Nephron (organoid): ENCODE data around the gene EGFL8.
A peak's percentile ranks its signal among the peaks of the same experiment; 100 is the strongest.
"Not testable (repeated sequence)": the region's sequence is repeated elsewhere in the genome, so short reads cannot be mapped to it uniquely, and the experiment has no call there.

ENCODE experiments used
- H3K27ac Mint-ChIP-seq, 3 experiments: 2 replicates each; pipeline ENCODE4 v1.8.0; 2020; ENCODE audit warnings: mixed read lengths in 3 of 3, mild to moderate bottlenecking in 2 of 3, moderate library complexity in 1 of 3
- H3K27me3 Mint-ChIP-seq: 2 replicates; pipeline ENCODE4 v1.8.0; 2021; ENCODE audit warnings: low read depth, mild to moderate bottlenecking, moderate library complexity, mixed read lengths
- H3K36me3 Mint-ChIP-seq: 2 replicates; pipeline ENCODE4 v1.8.0; 2020; ENCODE audit warnings: low read depth, mixed read lengths
- H3K4me1 Mint-ChIP-seq: 2 replicates; pipeline ENCODE4 v1.8.0; 2020; ENCODE audit warnings: mixed read lengths
- H3K4me3 Mint-ChIP-seq, 3 experiments: 2 replicates each; pipeline ENCODE4 v1.8.0; 2020; ENCODE audit warnings: mild to moderate bottlenecking in 3 of 3, mixed read lengths in 3 of 3, moderate library complexity in 2 of 3
- H3K9me3 Mint-ChIP-seq: 2 replicates; pipeline ENCODE4 v1.8.0; 2020; ENCODE audit warnings: mixed read lengths
- TF ChIP-seq, protein P1 (sequence below), 3 experiments: fragments of 200-600 bp; sonication (generic); IDR thresholded peaks; one replicate each; pipeline ENCODE4 v1.5.0; 2021; ENCODE audit warnings: antibody characterized with exemption in 3 of 3; ENCODE audit not compliant: unreplicated experiment in 3 of 3

EGFL8 gene

DNA sequence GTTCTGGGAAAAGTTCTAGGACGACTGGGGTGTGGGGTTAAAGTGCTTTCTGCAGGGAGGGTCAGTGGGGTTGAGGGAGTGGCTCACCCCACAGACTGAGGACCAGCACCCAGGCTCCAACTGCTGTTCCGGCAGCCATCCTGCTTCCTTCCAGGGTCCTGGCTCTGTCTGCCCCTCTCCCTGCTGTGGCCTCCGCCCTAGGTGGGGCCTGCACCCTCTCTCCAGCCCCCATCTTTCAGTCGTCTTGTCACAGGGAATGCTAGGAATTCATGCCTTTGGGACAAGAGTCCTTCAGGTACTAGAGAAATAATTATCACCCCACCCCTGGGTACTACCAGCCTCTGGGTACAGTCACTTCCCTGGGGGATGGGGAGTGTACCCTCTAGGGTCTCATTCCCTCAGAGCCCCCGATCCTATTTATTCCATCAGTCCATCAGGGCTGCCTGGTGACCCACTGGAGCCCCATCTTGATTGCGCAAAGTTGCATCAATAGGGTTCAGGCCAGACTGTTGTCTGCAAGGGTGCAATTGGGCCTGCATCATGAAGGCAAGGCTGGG lies 19.8 kb downstream of the EGFL8 start, which contains the start of gene AGER:
TSS of gene AGER (minus strand) at position 170 of the 557 bp plus-strand sequence. CDS start at position 139, 31 bp downstream.
- Mint-ChIP-seq H3K27ac (peak within 1 kb of the TSS in 2 of 3 experiments; percentile 48 to 49), H3K4me1 (peaks cover 50% of the 10 kb centered on the region), H3K4me3 (no peak within 1 kb of the TSS), H3K9me3 (no peaks in the 10 kb centered on the region), H3K27me3 (no peaks in the 10 kb centered on the region), H3K36me3 (peaks cover 41% of the 10 kb centered on the region)
- TF ChIP-seq, protein P1, sequence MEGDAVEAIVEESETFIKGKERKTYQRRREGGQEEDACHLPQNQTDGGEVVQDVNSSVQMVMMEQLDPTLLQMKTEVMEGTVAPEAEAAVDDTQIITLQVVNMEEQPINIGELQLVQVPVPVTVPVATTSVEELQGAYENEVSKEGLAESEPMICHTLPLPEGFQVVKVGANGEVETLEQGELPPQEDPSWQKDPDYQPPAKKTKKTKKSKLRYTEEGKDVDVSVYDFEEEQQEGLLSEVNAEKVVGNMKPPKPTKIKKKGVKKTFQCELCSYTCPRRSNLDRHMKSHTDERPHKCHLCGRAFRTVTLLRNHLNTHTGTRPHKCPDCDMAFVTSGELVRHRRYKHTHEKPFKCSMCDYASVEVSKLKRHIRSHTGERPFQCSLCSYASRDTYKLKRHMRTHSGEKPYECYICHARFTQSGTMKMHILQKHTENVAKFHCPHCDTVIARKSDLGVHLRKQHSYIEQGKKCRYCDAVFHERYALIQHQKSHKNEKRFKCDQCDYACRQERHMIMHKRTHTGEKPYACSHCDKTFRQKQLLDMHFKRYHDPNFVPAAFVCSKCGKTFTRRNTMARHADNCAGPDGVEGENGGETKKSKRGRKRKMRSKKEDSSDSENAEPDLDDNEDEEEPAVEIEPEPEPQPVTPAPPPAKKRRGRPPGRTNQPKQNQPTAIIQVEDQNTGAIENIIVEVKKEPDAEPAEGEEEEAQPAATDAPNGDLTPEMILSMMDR (IDR thresholded peaks at IDR 0.05; ENCODE audit: unreplicated experiment in 3 of 3), result no peak

DNA sequence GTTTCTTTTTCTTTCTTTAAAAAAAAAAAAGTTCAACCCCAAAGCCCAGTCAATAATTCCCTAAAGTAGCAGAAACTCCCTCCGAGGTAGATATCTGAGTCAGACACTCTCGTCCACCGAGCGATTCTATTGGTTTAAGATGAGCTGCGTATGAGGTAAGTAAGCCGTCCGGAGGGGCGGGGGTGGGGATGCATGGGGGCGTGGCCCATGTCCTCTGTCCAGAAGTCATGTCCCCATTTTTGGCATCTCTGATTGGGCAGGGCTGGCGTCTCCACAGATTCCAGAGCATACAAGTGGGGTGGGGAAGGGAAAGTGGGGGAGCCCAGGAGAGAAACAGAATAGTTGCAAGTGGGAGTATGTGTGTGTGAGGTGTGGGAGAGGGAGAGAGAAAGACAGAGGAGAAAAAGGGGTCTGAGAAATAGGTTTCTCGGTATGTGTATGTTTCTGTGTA lies 21.3 kb downstream of the EGFL8 start:
- H3K9me3 Mint-ChIP-seq, result not testable (repeated sequence)

DNA sequence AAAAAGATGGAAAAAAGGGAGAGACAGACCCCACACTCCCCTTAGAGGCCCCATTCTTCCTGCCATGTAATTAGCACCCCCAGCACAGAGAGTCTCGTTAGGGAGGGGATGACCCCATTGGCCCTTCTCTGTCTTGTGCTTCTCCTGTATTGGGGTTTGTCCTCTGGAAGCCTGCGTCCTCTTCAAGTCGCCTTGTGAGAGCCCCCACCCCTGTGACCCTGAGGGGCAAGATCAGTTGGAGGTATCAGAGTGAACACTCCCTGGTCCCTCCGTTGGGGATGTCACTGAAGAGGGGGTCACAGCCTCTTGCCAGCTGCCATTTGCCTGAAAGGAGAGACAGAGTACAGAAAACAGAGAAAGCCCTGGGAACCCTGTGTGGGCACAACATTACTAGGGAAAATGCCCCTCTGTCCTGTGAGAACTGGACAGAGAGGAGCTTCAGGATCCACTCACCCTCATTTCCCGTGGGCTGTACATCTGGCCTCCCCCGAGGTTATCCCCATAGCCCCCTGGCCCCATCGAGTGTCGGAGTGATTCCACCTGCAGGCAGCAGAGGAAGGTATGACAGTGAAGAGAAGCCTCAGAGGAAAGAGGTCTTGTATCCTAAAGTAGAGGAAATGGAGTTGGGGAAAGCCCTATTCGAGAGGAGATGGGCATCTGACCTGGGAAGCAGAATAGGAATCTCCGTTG lies 21.9 kb downstream of the EGFL8 start:
- not testable (repeated sequence) for H3K27me3 Mint-ChIP-seq, H3K9me3 Mint-ChIP-seq
- H3K4me3 Mint-ChIP-seq, result peak overlapping the region; percentile 83 to 99 (median 98)
- peaks cover 28% of the 10 kb centered on the region for H3K36me3 Mint-ChIP-seq
- H3K27ac Mint-ChIP-seq, result peak overlapping the region; percentile 91 to 100 (median 99)
- H3K4me1 Mint-ChIP-seq, result peaks cover 47% of the 10 kb centered on the region

More for the DNA sequence above, 21.3 kb downstream of the EGFL8 start:
- H3K4me3 Mint-ChIP-seq, result peak overlapping the region; percentile 76 to 99 (median 98)
- peaks cover 43% of the 10 kb centered on the region for H3K4me1 Mint-ChIP-seq
- H3K36me3 Mint-ChIP-seq, result peaks cover 33% of the 10 kb centered on the region
- H3K27me3 Mint-ChIP-seq, result not testable (repeated sequence)
- peak overlapping the region; percentile 84 to 100 (median 99) for H3K27ac Mint-ChIP-seq

DNA sequence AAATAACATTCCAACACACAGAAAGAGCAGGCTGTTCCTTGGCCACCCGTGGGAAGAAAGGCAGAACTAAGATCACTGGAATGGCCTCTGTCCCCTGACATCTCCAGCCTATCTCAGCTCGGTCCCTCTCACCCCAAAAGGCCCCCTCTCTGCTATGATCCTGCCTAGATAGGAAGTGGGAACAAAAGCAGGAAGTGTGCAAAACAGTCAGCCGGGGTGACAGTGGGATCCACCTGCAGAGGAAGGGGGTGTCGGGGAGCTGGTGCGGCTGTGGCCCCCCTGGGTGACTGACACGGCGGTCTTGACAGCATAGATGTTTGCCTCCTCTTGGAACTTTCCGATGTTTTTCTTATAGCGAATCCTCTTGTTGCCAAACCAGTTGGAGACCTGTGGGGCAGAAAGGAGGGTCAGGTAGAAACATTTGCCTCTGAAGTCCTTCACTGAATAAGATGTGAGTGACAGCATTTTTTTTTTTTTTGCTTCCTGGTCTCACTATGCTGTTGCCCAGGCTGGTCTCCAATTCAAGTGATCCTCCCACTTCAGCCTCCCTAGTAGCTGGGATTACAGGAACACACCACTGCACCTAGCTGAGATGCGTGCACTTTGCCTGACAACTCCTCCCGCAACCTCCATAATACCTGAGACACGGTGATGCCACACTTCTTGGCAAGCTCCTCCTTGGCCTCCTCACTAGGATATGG lies 22.8 kb downstream of the EGFL8 start:
- H3K4me1 Mint-ChIP-seq, result peaks cover 50% of the 10 kb centered on the region
- no peaks in the 10 kb centered on the region for H3K27me3 Mint-ChIP-seq
- peaks cover 24% of the 10 kb centered on the region for H3K36me3 Mint-ChIP-seq
- TF ChIP-seq, protein P1 (IDR thresholded peaks at IDR 0.05; ENCODE audit: unreplicated experiment in 3 of 3), result no peak
- peak overlapping the region; percentile 83 to 99 (median 98) for H3K4me3 Mint-ChIP-seq
- no peaks in the 10 kb centered on the region for H3K9me3 Mint-ChIP-seq
- peak overlapping the region; percentile 91 to 100 (median 99) for H3K27ac Mint-ChIP-seq

DNA sequence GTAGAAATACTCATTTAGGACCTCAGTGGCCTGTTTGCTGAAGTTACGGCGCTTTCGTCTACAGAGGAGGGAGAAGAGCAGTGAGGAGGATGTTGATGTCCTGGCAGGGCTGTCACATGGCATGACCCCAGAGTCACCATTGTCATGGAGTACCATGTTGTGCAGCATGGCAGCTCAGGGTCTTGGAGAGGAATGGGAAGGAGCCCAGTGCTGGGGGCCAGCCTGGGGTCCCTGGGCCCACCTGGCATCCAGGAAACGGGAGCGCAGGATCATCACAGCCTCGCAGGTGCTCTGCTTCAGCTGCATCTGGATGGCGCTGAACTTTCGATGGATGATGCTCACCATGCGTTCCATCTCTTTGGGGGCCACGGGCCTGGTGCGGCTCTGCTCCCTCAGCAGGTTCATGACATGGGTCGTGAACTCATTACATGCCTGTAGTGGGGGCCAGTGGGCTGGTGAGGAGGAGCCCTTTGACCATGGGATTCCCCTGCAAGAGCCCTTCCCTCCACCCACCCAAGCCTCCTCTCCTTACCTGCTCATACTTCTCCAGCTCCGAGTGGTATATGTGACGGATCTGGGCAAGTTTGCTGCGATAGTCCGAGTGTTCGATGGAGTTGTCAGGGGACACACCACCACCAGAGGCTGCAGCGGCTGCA lies 23.5 kb downstream of the EGFL8 start:
- H3K4me1 Mint-ChIP-seq, result peaks cover 52% of the 10 kb centered on the region
- H3K9me3 Mint-ChIP-seq, H3K27me3 Mint-ChIP-seq: not testable (repeated sequence)
- H3K4me3 Mint-ChIP-seq, result peak overlapping the region; percentile 97 to 99 (median 98)
- H3K27ac Mint-ChIP-seq, result peak overlapping the region; percentile 99 to 100 (median 99)
- peaks cover 24% of the 10 kb centered on the region for H3K36me3 Mint-ChIP-seq

DNA sequence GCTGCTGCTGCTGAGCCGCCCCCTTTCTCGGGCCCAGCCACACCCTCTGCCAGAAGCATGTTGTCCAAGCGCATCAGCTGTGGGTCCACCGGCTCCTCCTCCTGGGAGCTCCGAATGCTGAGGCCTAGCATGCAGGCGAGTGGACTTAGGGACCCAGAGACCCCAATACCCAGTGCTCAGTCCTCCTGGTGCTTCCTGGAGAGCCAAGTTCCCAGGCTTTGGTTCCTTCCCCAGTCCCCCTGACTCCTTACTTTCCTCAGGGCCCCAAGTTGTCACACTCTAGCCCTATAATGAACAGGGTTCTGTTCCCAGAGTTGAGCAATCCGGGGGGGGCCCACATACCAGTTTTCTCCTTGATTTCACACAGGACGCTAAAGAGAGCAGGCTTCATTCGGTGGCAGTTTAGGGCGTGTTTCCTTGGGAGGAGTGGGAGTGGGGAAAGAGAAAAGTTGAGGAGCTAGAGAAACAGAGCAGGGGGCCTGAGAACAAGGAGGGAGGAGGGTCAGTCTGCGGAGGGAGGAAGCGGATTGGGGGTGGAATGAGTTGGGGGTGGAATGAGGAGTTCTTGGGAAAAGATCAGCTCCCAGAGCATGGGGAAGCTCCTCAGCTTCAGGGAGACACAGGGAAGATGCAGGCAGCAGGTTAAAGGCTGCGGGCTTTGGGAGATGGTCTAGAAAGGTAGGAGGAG lies 24.1 kb downstream of the EGFL8 start:
- Mint-ChIP-seq H3K27ac (peak overlapping the region; percentile 99 to 100 (median 99)), H3K9me3 (no peaks in the 10 kb centered on the region), H3K4me3 (peak overlapping the region; percentile 97 to 99 (median 98)), H3K4me1 (peaks cover 56% of the 10 kb centered on the region), H3K36me3 (peaks cover 24% of the 10 kb centered on the region), H3K27me3 (no peaks in the 10 kb centered on the region)
- TF ChIP-seq, protein P1 (IDR thresholded peaks at IDR 0.05; ENCODE audit: unreplicated experiment in 3 of 3), result no peak
